Pancreas (tissue), 10 donors: Measurements from ENCODE around the gene CFDP1. TPM values are rescaled to one million over a fixed set of nuclear protein-coding genes. Genes with fewer than 3 reads are reported as not detected.

Experiments
- ATAC-seq, 4 donors: fragments of 200-7000 bp; cut with Tn5 transposase; one replicate each; pipeline versions ENCODE4 v1.8.0 to v1.9.1; 2020; ENCODE audit warnings: mild to moderate bottlenecking in 4 of 4, moderate library complexity in 4 of 4
- DNase-seq, 6 donors: peaks; one replicate each; pipeline ENCODE4 v3.0.0-alpha.2; 2020
- FAIRE-seq: peaks from 2 replicates; lab custom pipeline; 2012; peaks lifted over from hg19 to GRCh38; lab: Jason Lieb, UNC
- H3K27ac ChIP-seq, 4 donors: fragments of 200-600 bp; sonication (generic); 1 replicate in 3 of 4; 2 replicates in 1 of 4; pipeline versions ENCODE4 v1.5.0 to v1.8.0; 2020
- H3K27me3 ChIP-seq, 4 donors: fragments of 200-600 bp; one replicate each; pipeline ENCODE4 v1.8.0; 2021
- H3K36me3 ChIP-seq, 3 donors: fragments of 200-600 bp; sonication (generic) in 1 of 3; one replicate each; pipeline versions ENCODE4 v1.5.0 to v1.8.0; 2020 to 2021
- H3K4me1 ChIP-seq, 3 donors: fragments of 200-600 bp; one replicate each; pipeline ENCODE4 v1.8.0; 2021
- H3K4me3 ChIP-seq, 4 donors: fragments of 200-600 bp; sonication (generic) in 2 of 4; one replicate each; pipeline versions ENCODE4 v1.5.0 to v1.8.0; 2020 to 2021
- H3K9me3 ChIP-seq, 4 donors: fragments of 200-600 bp; one replicate each; pipeline ENCODE4 v1.8.0; 2021
- WGBS, 2 donors: extraction: QIAGEN DNeasy Blood & Tissue Kit; methylation state at CpG; one replicate each; pipeline ENCODE4 v1.1.7; 2013; 5-methylcytosine and 5-hydroxymethylcytosine counted together
- intact Hi-C, 3 donors: fragments of 100-400 bp; cut with DNase I; formaldehyde crosslinking; loops; one replicate each; pipeline versions ENCODE4 v1.11.1 to v1.14.2; 2022
- polyA plus RNA-seq, 2 donors: library from polyadenylated mRNA; stranded (reverse); fragments of 200-250 nt; gene quantifications; one replicate each; pipeline ENCODE4 v1.2.3, GENCODE V29; 2013
- total RNA-seq, 6 donors: library from RNA; stranded (reverse); fragmentation: NEBNext Ultra II Directional in 4 of 6; extraction: Animal tissue kit (Norgen Biotek cat#: 25700) in 4 of 6; gene quantifications; one replicate each; pipeline versions ENCODE4 v1.2.1 to v1.2.4, GENCODE V29; 2021 to 2023
- TF ChIP-seq, protein P1 (sequence below), 4 donors: fragments of 200-600 bp; sonication (generic) in 3 of 4; IDR thresholded peaks; one replicate each; pipeline versions ENCODE4 v1.5.0 to v1.8.0; 2021; ENCODE audit warnings: antibody characterized with exemption in 4 of 4
- donor health status: healthy with polysubstance abuse.
- donor health status: DM: no; HTN: no; CAD: no; lungs with moderate emphysema.
- donor health status: DM: no; HTN: no; CAD: no.
- donor health status: control.
- donor health status: control.
- donor health status: Bipolar disorder and iron deficiency.
- donor health status: DM: yes; HTN: yes; CAD: no.
- donor health status: DM: no; HTN: no; CAD: no.
- donor health status: DM: no; HTN: no; CAD: no.
- donor health status: DM: yes; HTN: yes; CAD: no.

Gene CFDP1
- total and polyA plus RNA-seq, 8 donors: 19.3 to 57.5 (median 25.6) TPM

DNA sequence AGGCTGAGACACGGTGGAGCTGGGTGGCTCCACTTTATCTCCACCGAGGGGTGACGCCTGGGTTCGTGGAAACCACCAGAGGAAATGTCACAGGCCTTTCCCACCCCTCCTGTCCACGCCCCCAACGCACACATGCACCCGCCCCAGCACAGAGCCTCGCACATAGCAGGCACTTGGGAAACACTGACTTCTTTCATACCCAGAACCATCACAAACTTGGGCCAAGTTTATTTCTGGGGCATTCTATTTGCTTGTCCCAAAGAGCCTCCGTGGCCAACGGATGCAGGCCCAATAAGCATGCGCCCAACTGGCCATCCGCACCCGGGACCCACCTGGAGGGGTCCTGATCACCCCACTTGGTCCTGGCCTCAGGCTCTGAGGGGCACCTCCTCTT is 185.2 kb downstream of the CFDP1 start:
- peak in 3 of 6 donors; percentile 27 to 59 (median 39) for DNase-seq
- no peak for FAIRE-seq
- intact Hi-C loops: no loop called here
- TF ChIP-seq, protein P1, sequence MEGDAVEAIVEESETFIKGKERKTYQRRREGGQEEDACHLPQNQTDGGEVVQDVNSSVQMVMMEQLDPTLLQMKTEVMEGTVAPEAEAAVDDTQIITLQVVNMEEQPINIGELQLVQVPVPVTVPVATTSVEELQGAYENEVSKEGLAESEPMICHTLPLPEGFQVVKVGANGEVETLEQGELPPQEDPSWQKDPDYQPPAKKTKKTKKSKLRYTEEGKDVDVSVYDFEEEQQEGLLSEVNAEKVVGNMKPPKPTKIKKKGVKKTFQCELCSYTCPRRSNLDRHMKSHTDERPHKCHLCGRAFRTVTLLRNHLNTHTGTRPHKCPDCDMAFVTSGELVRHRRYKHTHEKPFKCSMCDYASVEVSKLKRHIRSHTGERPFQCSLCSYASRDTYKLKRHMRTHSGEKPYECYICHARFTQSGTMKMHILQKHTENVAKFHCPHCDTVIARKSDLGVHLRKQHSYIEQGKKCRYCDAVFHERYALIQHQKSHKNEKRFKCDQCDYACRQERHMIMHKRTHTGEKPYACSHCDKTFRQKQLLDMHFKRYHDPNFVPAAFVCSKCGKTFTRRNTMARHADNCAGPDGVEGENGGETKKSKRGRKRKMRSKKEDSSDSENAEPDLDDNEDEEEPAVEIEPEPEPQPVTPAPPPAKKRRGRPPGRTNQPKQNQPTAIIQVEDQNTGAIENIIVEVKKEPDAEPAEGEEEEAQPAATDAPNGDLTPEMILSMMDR (IDR thresholded peaks at IDR 0.05): no peak
- peak overlapping the region in 3 of 4 donors; percentile 22 to 98 (median 95) for H3K27ac ChIP-seq
- H3K27me3 ChIP-seq: no peaks in the 10 kb centered on the region
- H3K4me1 ChIP-seq: peaks cover 48 to 61% (median 54%) of the 10 kb centered on the region in 3 donors
- H3K4me3 ChIP-seq: no peak overlapping the region
- WGBS, 2 donors: 43 to 46% methylated on average over 13 of the region's 13 CpGs
- no peaks in the 10 kb centered on the region for H3K9me3 ChIP-seq
- H3K36me3 ChIP-seq: no peaks in the 10 kb centered on the region
- ATAC-seq: no peak

DNA sequence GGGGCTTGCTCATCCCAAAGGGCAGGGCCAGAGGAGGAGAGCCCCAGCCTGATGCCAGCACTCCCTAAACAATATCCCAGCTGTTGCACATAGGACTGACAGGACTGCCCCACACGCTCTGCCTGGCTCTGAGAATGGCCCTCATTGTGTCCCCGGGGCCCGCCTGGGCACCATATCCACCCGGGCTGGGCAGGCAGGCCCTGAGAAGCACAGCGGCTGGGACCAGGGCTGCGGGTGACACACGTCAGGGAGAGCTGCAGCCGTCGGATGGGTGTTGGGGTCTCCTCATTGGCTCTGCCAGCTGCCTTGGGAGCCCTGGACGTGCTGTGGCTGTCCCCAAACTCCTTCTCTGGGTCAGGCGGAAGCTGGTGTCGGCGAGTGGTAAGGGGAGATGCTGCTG is 186.1 kb downstream of the CFDP1 start:
- peak in 4 of 6 donors; percentile 14 to 74 (median 52) for DNase-seq
- H3K4me1 ChIP-seq: peaks cover 49 to 57% (median 52%) of the 10 kb centered on the region in 3 donors
- FAIRE-seq: no peak
- 73 to 79% methylated on average over 13 of the region's 13 CpGs for WGBS, 2 donors
- peak overlapping the region in 3 of 4 donors; percentile 39 to 98 (median 95) for H3K27ac ChIP-seq
- intact Hi-C loops: no loop called here
- H3K4me3 ChIP-seq: no peak overlapping the region
- TF ChIP-seq, protein P1 (IDR thresholded peaks at IDR 0.05): no peak
- H3K36me3 ChIP-seq: peaks cover 0 to 5% (median 4%) of the 10 kb centered on the region in 3 donors
- H3K9me3 ChIP-seq: no peaks in the 10 kb centered on the region
- H3K27me3 ChIP-seq: no peaks in the 10 kb centered on the region
- ATAC-seq: no peak

DNA sequence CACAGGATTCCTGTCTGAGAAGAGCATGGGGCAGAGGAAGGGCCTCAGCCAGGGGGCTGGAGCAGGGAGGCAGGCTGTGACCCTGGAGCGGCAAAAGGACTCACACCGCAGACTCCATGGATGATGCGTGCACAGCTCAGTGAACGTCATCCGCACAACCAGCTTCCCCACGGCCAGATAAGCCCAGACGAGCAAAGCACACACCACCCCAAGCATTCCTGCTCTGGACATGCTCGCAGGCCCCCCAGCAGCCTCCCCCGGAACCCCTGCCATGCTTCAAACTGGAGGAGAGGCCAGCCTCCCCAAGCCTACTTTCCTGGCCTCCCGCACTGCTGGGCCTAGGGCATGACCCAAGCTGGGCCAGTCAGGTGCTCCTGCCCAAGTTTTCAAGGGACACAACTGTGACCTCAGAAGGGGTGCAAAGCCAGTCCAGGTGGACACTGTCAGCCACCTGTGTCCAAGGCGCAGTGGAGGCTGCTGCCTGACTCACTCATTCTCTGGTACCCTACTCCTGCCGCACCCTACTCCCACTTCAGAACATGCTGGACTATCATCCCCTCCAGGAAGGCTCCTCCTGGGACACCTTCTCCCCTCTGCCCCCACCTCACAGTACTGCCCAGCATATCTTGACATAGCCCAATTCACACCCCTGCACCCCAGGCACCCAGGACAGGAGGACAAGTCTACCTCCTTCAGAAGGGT is 186.6 kb downstream of the CFDP1 start:
- intact Hi-C loops: no loop called here
- H3K27ac ChIP-seq: peak overlapping the region in 3 of 4 donors; percentile 39 to 98 (median 86)
- TF ChIP-seq, protein P1 (IDR thresholded peaks at IDR 0.05): no peak
- peak in 3 of 6 donors; percentile 14 to 55 (median 40) for DNase-seq
- H3K4me1 ChIP-seq: peaks cover 48 to 52% (median 49%) of the 10 kb centered on the region in 3 donors
- H3K36me3 ChIP-seq: peaks cover 0 to 11% (median 10%) of the 10 kb centered on the region in 3 donors
- WGBS, 2 donors: 89 to 90% methylated on average over 12 of the region's 12 CpGs
- no peaks in the 10 kb centered on the region for H3K9me3 ChIP-seq
- ATAC-seq: no peak
- H3K27me3 ChIP-seq: no peaks in the 10 kb centered on the region
- FAIRE-seq: no peak
- no peak overlapping the region for H3K4me3 ChIP-seq

DNA sequence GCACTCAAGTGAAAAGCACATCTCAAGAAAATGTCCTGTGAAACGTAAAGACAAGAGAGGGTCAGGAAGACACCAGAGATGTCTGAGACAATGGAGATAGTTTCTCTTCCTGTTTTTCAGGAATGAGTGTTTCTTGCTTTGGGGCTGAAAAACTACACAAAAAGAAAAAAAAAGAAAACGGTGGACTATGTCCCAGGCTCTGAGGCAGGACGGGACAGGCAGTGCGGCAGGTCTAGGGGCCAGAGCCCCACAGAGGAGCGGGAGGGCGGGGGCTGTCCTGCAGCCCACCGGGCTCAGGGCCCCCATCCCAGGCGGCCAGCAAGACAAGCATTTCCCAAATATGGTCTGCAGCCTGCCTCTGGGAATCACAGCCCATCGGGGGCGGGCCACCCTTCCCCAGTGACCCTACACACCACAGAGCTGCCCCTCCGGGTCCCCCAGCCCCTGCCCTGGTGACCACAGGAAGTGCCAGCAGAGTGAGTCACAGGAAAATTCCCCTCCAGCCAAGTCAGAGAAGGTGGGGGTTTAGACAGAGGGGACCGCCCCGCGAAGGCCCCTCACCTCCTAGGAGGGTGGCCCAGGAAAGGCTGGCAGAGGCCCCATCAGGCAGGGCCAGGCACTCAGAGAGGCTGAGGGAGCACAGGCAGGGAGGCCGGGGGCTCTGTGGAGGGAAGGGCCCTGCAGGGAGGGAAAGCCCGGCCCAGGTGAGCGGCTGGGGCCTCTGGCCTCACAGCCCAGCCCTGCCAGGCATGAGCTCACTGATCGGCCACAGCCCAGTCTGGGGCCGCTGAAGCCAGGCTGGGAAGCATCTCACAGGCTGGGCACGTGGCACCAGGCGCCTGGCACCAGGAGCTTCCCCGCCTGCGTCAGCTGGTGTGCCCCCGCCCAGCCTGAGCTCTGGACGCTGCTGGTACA is 188.2 kb downstream of the CFDP1 start:
- TF ChIP-seq, protein P1 (IDR thresholded peaks at IDR 0.05): no peak
- Histone ChIP-seq H3K4me1 (peaks cover 47 to 52% (median 49%) of the 10 kb centered on the region in 3 donors), H3K27me3 (no peaks in the 10 kb centered on the region), H3K9me3 (no peaks in the 10 kb centered on the region), H3K4me3 (no peak overlapping the region), H3K27ac (peak overlapping the region; percentile 86 to 98 (median 92)), H3K36me3 (peaks cover 0 to 19% (median 12%) of the 10 kb centered on the region in 3 donors)
- intact Hi-C loops: no loop called here
- ATAC-seq (peak; percentile 76 to 88 (median 83)), DNase-seq (peak; percentile 83 to 98 (median 90)), FAIRE-seq (no peak)
- 33 to 36% methylated on average over 25 of the region's 25 CpGs for WGBS, 2 donors
